T-helper 2 cell (primary cell): Measurements from ENCODE around the gene N4BP2L2.

Experiments
- DNase-seq, 5 experiments: peaks; one replicate each; pipeline versions ENCODE4 v3.0.0 to v3.0.0-alpha.2; 2012 to 2022

Gene N4BP2L2

GRCh38 chr13:32528358-32528757 is 10.2 kb downstream of the N4BP2L2 start:
- DNase-seq = no peak

DNA sequence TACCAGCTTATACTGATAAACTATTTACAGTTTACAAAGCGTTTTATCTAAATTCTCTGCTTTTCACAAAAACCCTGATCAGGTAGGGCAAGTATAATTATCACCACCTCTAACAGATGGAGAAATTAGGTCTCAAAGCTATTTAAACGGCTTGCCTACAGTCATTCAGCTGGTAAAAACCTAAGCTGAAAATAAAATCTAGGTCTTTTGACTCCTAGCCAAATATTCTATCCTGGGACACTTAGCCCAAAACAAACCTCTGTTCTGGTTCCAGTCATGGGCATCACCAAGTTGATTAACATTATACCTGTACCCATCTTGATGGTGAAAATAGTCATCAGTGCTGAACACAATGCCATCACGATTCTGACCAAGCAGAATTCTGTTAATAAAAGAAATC is 11.4 kb downstream of the N4BP2L2 start:
- no peak for DNase-seq

- DNase-seq = no peak
Observed at GRCh38 chr13:32525766-32526165, 12.8 kb downstream of the N4BP2L2 start.

GRCh38 chr13:32515246-32515645 is 23.3 kb downstream of the N4BP2L2 start:
- no peak for DNase-seq

- no peak for DNase-seq
Observed at GRCh38 chr13:32511482-32511881, 27.1 kb downstream of the N4BP2L2 start.

DNA sequence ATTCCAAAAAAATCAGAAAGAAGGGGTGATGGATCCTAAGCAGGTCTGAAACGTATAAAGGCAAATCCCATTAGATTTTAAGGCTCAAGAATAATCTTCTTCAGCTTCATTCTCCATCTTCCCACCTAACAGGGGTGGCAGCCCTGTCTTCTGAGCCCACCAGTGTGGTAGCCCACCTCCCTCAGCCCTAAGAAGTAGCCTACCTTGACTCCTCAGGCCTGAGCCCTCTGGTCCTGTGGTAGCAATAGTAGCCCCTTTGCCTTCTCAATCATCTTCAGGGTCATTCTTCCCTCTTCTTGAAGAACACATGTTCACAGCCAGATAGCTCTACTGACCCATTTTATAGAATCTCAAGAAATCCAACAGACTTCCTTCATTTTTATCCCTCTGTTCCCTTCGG is 33.7 kb downstream of the N4BP2L2 start:
- no peak for DNase-seq

DNA sequence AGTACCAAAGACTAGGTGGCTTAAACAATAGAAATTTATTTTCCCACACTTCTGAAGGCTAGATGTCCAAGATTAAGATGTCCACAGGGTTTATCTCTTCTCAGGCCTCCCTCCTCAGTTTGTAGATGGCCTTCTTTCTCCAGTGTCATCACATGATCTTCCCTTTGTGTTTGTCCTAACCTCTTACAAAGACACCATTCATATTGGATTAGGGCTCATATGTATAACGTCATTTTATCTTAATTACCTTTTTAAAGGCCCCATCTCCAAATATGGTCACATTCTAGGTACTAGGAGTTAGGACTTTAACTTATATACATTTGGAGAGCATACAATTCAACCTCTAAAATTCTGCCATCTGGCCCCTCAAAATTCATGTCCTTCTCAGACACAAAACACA is 34.3 kb downstream of the N4BP2L2 start:
- no peak for DNase-seq

DNA sequence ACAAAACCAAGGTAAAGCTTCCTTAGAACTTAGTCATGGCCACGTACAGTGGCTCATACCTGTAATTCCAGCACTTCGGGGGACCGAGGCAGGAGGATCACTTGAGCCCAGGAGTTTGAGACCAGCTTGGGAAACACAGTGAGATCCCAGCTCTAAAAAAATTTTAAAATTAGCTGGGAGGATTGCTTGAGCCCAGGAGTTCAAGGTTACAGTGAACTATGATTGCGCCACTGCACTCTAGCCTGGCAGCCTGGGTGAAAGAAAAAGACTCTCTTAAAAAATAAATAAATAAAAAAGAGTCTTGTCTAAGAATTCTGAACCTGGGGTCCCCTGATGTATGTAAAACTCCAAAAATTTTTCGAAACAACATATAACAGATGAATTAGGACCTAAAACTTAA is 34.9 kb downstream of the N4BP2L2 start:
- no peak for DNase-seq

GRCh38 chr13:32501064-32501463 is 37.5 kb downstream of the N4BP2L2 start:
- no peak for DNase-seq

- no peak for DNase-seq
Observed at GRCh38 chr13:32499538-32500210, 38.9 kb downstream of the N4BP2L2 start.

DNA sequence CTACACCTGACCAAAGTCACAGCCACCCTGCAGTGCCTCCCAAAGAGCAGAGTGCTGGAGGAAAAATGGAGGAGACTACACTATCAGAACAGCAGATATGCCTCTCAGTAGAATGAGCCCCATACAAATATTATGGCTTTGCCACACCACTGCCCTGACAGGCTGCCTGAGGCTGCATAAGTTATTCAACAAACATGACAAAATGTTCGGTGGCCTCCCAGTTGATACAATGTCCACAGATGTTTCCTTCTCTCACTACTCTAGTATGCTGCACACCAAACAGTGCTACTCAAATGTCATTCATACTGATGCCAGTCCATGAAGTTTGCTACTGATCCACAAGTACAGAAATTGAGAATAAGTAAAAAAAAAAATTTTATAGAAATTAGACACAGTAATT is 41.0 kb downstream of the N4BP2L2 start:
- no peak for DNase-seq

DNA sequence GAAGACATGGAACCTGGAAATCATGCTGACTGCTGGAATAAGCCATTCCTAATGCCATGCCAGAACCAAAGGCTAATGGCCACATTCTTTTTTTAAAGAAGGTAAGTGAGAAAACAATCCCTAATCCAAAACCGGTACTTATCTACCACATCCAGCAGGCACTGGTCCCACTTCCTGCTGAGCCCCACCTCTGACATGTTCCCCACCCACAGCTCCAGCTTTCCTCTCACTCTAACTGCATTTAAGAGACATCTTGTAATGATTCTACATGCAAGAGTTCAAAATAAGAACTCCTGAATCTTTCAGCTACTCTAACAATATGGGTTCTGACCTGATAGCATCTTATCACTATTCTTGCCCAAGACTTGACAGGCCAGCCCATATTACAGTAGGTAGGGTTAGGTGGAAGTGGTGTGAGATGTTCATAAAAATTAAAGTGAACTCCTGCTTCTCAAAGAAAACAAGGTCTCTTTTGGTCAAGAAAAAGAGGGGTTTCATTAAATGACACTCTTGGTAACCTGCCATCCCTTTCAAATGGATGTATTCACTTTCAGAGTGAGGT is 41.9 kb downstream of the N4BP2L2 start:
- no peak for DNase-seq

DNA sequence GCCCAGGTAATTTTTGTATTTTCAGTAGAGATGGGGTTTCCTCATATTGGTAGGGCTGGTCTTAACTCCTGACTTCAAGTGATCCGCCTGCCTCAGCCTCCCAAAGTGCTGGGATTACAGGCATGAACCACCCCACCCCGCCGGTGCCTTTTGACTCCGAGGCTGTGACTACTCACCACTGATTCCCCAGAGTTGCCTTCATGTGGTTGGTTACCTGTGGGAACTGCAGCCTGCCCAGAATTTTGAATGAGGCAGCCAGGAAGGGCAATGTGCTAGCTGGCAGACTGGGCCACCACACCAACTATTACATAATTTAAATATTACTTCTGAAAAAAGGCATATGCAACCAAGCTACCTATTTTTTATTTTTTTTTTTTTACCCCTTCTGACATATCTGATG is 42.8 kb downstream of the N4BP2L2 start:
- no peak for DNase-seq

DNA sequence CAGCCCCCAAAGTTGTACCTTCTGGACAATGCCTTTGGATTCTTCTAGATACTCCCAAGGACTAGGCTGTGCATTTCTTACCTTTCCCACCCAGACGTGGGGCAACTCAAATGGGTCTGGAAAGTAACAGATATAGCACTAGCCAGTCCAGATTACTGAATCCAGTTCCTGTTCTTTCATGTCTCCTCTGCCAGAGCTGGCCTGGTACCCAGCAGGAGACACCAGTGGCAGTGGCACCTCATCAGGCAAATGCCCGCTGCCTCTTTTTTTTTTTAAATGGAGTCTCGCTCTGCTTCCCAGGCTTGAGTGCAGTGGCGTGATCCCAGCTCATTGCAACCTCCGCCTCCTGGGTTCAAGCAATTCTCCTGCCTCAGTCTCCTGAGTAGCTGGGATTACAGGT is 43.2 kb downstream of the N4BP2L2 start:
- DNase-seq = no peak

DNA sequence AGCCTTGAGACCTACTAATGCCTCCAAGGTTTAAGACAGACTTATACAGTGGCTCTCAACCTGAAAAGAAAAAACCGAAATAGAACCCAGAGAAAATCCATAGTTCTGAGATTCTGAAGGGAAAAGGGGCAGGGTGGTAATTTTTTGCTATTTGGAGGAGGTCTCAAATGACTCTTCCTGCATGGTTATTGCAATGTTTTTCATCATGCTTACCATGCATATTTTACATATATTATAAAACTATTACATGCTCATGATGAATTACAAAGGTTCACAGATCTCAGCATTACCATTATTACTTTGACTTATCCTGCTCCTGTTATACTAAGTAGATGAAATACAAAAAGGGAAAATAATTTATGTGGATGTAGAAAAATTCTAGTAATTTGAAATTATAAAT is 47.6 kb downstream of the N4BP2L2 start:
- DNase-seq = no peak

GRCh38 chr13:32476892-32477291 is 61.7 kb downstream of the N4BP2L2 start:
- DNase-seq = no peak

- no peak for DNase-seq
Observed at GRCh38 chr13:32476021-32476731, 62.4 kb downstream of the N4BP2L2 start.

GRCh38 chr13:32474999-32475792 is 63.4 kb downstream of the N4BP2L2 start:
- DNase-seq = no peak

DNA sequence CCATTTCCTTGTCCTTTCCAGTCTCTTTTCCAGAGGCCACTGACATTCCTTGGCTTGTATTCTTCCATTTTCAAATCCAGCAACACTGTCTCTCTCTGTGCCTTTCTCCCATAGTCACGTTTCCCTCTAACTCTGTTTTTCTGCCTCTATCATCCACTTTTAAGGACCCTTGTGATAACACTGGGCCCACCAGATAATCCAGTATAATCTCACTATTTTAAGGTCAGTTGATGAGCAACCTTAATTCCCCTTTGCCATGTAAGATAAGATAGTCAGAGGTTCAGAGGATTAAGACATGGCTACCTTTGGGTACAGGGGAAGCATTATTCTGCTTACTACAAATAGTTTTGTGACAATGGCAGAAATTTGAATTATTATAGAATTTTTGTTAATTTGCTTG is 64.9 kb downstream of the N4BP2L2 start:
- DNase-seq = no peak

DNA sequence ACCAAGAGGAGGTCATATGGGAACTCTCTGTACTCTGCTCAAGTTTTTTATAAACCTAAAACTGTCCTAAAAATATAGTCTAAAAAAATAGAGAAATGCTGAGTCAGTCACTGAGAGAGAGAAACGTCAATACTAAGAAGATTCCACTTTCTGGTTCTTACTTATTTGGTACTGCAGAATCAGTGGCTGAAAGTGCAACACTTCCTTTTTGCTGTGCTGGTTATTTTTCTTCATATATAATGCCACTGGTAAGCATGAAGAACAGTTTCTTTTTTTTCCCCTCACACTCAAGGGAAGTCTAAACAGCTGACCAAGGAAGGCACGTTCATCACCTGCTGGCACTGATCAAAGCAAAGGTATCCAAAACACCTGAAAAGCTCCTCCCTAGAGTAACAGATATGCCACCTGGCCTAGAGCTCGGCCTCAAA is 66.4 kb downstream of the N4BP2L2 start:
- peak in 1 of 5 experiments; percentile 80 for DNase-seq

DNA sequence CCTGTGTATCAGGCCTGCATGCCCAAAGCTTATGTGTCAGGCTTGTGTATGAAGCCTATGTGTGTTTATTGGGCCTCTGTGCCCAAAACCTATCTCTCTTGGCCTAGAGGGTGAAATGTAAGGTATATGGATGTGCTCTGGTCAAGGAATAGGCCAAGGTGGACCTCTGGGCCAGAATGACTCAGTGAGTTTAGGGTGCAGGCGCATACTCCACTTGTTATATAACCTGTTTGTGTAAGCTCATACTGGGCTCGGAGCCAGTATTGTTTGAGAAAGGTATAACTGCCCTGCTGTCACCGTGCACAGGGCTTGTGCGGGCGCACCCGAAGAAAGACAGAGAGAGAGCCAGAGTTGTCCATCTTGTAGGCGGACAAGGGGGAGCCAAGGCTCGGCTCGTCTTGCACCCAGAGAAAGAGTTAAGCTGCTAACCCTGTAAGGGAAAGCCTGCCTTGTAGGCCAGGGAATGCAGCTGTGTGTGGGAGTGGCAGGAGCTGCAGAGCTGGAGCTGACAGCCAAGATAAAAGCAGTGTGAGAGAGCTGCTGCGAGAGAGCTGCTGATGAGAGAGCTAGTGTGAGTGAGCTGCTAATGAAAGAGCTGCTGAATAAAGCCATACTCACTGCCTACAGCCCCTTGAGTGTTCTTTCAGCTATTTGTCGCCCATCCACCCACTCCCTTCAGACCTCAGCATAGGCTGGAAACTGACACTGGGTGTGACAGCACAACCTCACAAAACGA is 67.2 kb downstream of the N4BP2L2 start:
- peak in 1 of 5 experiments; percentile 22 for DNase-seq

DNA sequence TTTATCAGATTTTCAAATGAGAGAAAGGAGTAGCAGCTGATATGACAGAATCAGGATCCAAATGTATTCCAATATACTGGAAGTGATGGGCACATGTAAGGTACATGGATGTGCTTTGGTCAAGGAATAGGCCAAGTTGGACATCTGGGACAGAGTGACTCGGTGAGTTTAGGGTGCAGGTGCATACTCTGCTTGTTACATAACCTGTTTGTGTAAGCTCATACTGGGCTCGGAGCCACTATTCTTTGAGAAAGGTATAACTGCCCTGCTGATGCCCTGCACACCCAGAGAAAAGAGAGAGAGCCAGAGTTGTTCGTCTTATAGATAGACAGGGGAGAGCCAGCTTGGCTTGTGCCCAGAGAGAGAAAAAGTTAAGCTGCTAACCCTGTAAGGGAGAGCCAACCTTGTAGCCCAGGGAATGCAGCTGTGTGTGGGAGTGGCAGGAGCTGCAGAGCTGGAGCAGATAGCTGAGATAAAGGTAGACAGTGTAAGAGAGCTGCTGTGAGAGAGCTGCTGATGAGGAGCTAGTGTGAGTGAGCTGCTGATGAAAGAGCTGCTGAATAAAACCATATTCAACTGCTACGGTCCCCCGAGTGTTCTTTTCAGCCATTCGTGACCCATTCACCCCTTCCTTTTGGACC is 70.0 kb downstream of the N4BP2L2 start:
- DNase-seq = no peak
